ENCODE results near the gene RETREG3. TPM values are rescaled to one million over a fixed set of nuclear protein-coding genes. Genes with fewer than 3 reads are reported as not detected.

Gene RETREG3, protein sequence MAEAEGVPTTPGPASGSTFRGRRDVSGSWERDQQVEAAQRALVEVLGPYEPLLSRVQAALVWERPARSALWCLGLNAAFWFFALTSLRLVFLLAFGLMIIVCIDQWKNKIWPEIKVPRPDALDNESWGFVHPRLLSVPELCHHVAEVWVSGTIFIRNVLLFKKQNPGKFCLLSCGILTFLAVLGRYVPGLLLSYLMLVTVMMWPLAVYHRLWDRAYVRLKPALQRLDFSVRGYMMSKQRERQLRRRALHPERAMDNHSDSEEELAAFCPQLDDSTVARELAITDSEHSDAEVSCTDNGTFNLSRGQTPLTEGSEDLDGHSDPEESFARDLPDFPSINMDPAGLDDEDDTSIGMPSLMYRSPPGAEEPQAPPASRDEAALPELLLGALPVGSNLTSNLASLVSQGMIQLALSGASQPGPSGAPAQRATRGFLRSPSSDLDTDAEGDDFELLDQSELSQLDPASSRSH
- total RNA-seq (2022) (45.2 and 46.0 TPM in 2 replicates), Bru-seq, nascent RNA (percentile 66 among the genes with signal in this experiment), BruChase-seq, experiment 1, labeled RNA remaining after a 6-hour chase (percentile 85 among the genes with signal in this experiment), BruChase-seq, experiment 2, labeled RNA remaining after a 2-hour chase (percentile 79 among the genes with signal in this experiment)
- long read RNA-seq, transcript RETREG3-201 (9 exons, 3,759 nt): major isoform, 20 of 46 reads
- long read RNA-seq, partial matches to known transcripts: 3 of 46 reads
- long read RNA-seq, other reads (novel, unspliced or antisense): 19 of 46 reads

GRCh38 chr17:42609182-42609813, at the start of gene RETREG3, which contains the start of gene TUBG1:
RETREG3 (minus strand) TSS chr17:42609374; CDS start chr17:42609324, 50 bp downstream.
TUBG1 (plus strand) TSS chr17:42609683; CDS start chr17:42609738, 55 bp downstream.
- no peaks in the 10 kb centered on the region for H3K9me3 Mint-ChIP-seq (ENCODE audit: unreplicated experiment)
- H3K36me3 Mint-ChIP-seq (ENCODE audit: insufficient read depth, unreplicated experiment): peaks cover 34% of the 10 kb centered on the region
- TF ChIP-seq CTCF (IDR thresholded peaks at IDR 0.05; ENCODE audit: unreplicated experiment): peak; percentile 34
- no peaks in the 10 kb centered on the region for H3K27me3 Mint-ChIP-seq (ENCODE audit: insufficient read depth, unreplicated experiment)
- intact Hi-C loops (cut with micrococcal nuclease): loop anchor here (5.0 kb wide), 1 partner anchor 68 kb away; the partner anchor contains the start of gene PLEKHH3
- ChIA-PET CTCF (interaction anchor here (0.5 to 2.6 kb wide), 11 partner anchors 9 to 724 kb away, joined by 3 to 18 read pairs (median 4); partner anchors contain the start of gene PSMC3IP), POLR2A (interaction anchor here (0.6 to 6.9 kb wide), 38 partner anchors 10 to 1716 kb away, joined by 3 to 158 read pairs (median 6); partner anchors contain the start of genes BECN1, CAVIN1, CCR10 and CNTNAP1)
- H3K4me1 Mint-ChIP-seq (ENCODE audit: insufficient read depth, unreplicated experiment): peaks cover 13% of the 10 kb centered on the region
- DNase-seq (ENCODE audit: unreplicated experiment): peak; percentile 99
- no TSS peak for BruUV-seq (replicated peaks)
- H3K27ac Mint-ChIP-seq (ENCODE audit: low read depth, unreplicated experiment): peak within 1 kb of the TSS; percentile 91
- H3K4me3 Mint-ChIP-seq (ENCODE audit: unreplicated experiment): peak within 1 kb of the TSS; percentile 99

DNA sequence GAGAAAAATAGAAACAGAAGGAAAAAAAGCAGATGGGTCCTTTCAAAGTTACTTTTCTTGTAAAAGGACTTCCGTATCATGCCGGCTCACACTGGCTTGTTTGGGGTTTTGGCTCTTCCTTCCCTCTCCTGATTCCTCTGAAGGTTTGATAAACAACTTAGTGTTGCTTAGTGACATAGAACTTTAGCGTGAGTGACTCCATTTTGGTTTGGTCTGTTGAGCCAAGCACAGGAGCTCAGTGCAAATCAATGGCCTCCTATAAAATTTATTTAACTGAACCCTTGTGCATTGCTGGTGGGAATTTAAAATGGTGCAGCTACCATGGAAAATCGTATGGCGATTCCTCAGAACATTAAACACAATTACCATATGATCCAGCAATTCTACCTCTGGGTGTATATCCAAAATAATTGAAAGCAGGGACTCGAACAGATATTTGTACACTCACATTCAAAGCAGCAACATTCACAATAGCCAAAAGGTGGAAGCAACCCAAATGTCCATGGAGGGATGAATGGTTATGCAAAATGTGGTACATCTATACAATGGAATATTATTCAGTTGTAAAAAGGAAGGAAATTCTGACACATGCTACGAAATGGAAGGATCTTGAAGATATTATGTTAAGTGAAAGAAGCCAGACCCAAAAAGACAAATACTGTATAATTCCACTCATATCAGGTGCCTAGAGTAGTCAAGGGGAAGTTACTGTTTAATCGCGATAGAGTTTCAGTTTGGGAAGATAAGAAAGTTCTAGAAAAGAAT, 48.8 kb upstream of the RETREG3 start:
- CTCF ChIA-PET: interaction anchor here (0.9 to 1.1 kb wide), 2 partner anchors 38 to 49 kb away, joined by 3 to 5 read pairs; no protein-coding TSS in a partner anchor

DNA sequence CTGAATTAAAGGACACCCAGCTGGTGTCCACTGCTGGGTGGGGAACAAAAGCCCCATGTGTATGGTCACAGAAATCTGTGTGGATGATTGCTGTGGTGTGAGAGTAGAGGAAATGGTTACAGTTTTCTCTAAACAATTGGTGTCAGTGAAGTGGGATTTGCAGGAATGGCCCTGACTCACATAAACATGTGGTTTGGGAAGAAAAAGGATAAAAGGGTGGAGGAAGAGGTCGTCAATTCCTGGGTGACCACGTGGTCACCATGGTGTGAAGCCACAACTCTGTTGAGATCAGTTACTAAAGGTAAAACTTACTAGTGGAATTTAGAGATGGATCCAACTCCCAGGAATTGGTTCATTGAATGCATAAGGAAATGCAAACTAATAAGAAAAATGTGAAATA, 46.4 kb upstream of the RETREG3 start:
- CTCF ChIA-PET: no interaction called here
- H3K27ac Mint-ChIP-seq (ENCODE audit: low read depth, unreplicated experiment): peak overlapping the region; percentile 44
- H3K27me3 Mint-ChIP-seq (ENCODE audit: insufficient read depth, unreplicated experiment): no peaks in the 10 kb centered on the region
- peaks cover 11% of the 10 kb centered on the region for H3K4me1 Mint-ChIP-seq (ENCODE audit: insufficient read depth, unreplicated experiment)
- BruUV-seq (replicated peaks): no TSS peak
- H3K4me3 Mint-ChIP-seq (ENCODE audit: unreplicated experiment): no peak overlapping the region
- H3K9me3 Mint-ChIP-seq (ENCODE audit: unreplicated experiment): no peaks in the 10 kb centered on the region
- intact Hi-C loops (cut with micrococcal nuclease): no loop called here
- POLR2A ChIA-PET: interaction anchor here (0.8 kb wide), 1 partner anchor 19 kb away, joined by 3 read pairs; no protein-coding TSS in a partner anchor
- peaks cover 6% of the 10 kb centered on the region for H3K36me3 Mint-ChIP-seq (ENCODE audit: insufficient read depth, unreplicated experiment)
- TF ChIP-seq CTCF (IDR thresholded peaks at IDR 0.05; ENCODE audit: unreplicated experiment): no peak
- DNase-seq (ENCODE audit: unreplicated experiment): no peak

More for the DNA sequence above, 48.8 kb upstream of the RETREG3 start:
- peak overlapping the region; percentile 88 for H3K4me3 Mint-ChIP-seq (ENCODE audit: unreplicated experiment)
- no peaks in the 10 kb centered on the region for H3K9me3 Mint-ChIP-seq (ENCODE audit: unreplicated experiment)
- H3K36me3 Mint-ChIP-seq (ENCODE audit: insufficient read depth, unreplicated experiment): peaks cover 19% of the 10 kb centered on the region
- no peak overlapping the region for H3K27ac Mint-ChIP-seq (ENCODE audit: low read depth, unreplicated experiment)
- DNase-seq (ENCODE audit: unreplicated experiment): no peak
- TF ChIP-seq CTCF (IDR thresholded peaks at IDR 0.05; ENCODE audit: unreplicated experiment): no peak
- POLR2A ChIA-PET: interaction anchor here (1.7 to 5.4 kb wide), 5 partner anchors 10 to 49 kb away, joined by 8 to 58 read pairs (median 25); partner anchors contain the start of genes PLEKHH3, RETREG3 and TUBG1
- H3K4me1 Mint-ChIP-seq (ENCODE audit: insufficient read depth, unreplicated experiment): peaks cover 16% of the 10 kb centered on the region
- no TSS peak for BruUV-seq (replicated peaks)
- H3K27me3 Mint-ChIP-seq (ENCODE audit: insufficient read depth, unreplicated experiment): no peaks in the 10 kb centered on the region
- intact Hi-C loops (cut with micrococcal nuclease): no loop called here

Data from MCF 10A (cell line).